HepG2 (cell line): ENCODE results near the gene MRPL58. TPM values are rescaled to one million over a fixed set of nuclear protein-coding genes. Genes with fewer than 3 reads are reported as not detected.

Experiments used
- ERF ChIP-seq: IDR thresholded peaks from 2 replicates; pipeline ENCODE4 v1.6.1; 2018; ENCODE audit warnings: missing biosample characterization, missing genetic modification reagents
- HDAC2 ChIP-seq: sonication (generic); formaldehyde crosslinking; IDR thresholded peaks from 2 replicates; pipeline ENCODE4 v1.4.0; 2020; ENCODE audit warnings: missing genetic modification reagents
- JARID2 ChIP-seq: sonication (generic); formaldehyde crosslinking; IDR thresholded peaks from 2 replicates; pipeline ENCODE4 v1.8.1; 2023; ENCODE audit warnings: missing genetic modification reagents, inconsistent platforms; ENCODE audit not compliant: insufficient replicate concordance
- KDM5A ChIP-seq: fragments of 200-600 bp; sonication (generic); IDR thresholded peaks from 2 replicates; pipeline ENCODE4 v1.7.0; 2018; ENCODE audit warnings: antibody characterized with exemption, mild to moderate bottlenecking, low read length, borderline replicate concordance
- KLF15 ChIP-seq: sonication (generic); formaldehyde crosslinking; IDR thresholded peaks from 2 replicates; pipeline ENCODE4 v1.8.1; 2023; ENCODE audit warnings: borderline replicate concordance, mild to moderate bottlenecking, inconsistent platforms, missing genetic modification reagents, mixed read lengths
- MXI1 ChIP-seq: IDR thresholded peaks from 3 replicates; pipeline ENCODE4 v1.6.1; 2012; ENCODE audit warnings: low read depth, low read length, inconsistent platforms, borderline replicate concordance
- RCOR2 ChIP-seq: IDR thresholded peaks from 2 replicates; pipeline ENCODE4 v1.6.1; 2016; ENCODE audit warnings: missing biosample characterization, missing genetic modification reagents
- SIN3A ChIP-seq: IDR thresholded peaks from 2 replicates; pipeline ENCODE4 v1.6.1; 2011; ENCODE audit warnings: low read depth, mild to moderate bottlenecking, control low read depth, low read length, borderline replicate concordance
- ZBTB4 ChIP-seq: sonication (generic); formaldehyde crosslinking; IDR thresholded peaks from 2 replicates; pipeline ENCODE4 v1.4.0; 2020; ENCODE audit warnings: missing genetic modification reagents, mild to moderate bottlenecking, borderline replicate concordance
- ZNF101 ChIP-seq: sonication (generic); formaldehyde crosslinking; IDR thresholded peaks from 2 replicates; pipeline ENCODE4 v1.4.0; 2020; ENCODE audit warnings: mild to moderate bottlenecking, low read depth, missing genetic modification reagents, borderline replicate concordance
- ZNF180 ChIP-seq: sonication (generic); formaldehyde crosslinking; IDR thresholded peaks from 2 replicates; pipeline ENCODE4 v1.4.0; 2020; ENCODE audit warnings: low read depth, missing genetic modification reagents, borderline replicate concordance
- ZNF335 ChIP-seq: sonication (generic); formaldehyde crosslinking; IDR thresholded peaks from 2 replicates; pipeline ENCODE4 v1.4.0; 2020; ENCODE audit warnings: missing genetic modification reagents
- ZNF441 ChIP-seq: sonication (generic); formaldehyde crosslinking; IDR thresholded peaks from 2 replicates; pipeline ENCODE4 v1.7.0; 2021; ENCODE audit warnings: missing genetic modification reagents, borderline replicate concordance
- ZNF616 ChIP-seq: sonication (generic); formaldehyde crosslinking; IDR thresholded peaks from 2 replicates; pipeline ENCODE4 v1.5.0; 2020; ENCODE audit warnings: low read depth, mild to moderate bottlenecking, missing genetic modification reagents
- ZNF652 ChIP-seq: IDR thresholded peaks from 2 replicates; pipeline ENCODE4 v1.6.1; 2016; ENCODE audit warnings: low read depth, borderline replicate concordance
- ZNF7 ChIP-seq: IDR thresholded peaks from 2 replicates; pipeline ENCODE4 v1.6.1; 2016; ENCODE audit warnings: missing biosample characterization, missing genetic modification reagents
- ZNF780A ChIP-seq: sonication (generic); formaldehyde crosslinking; IDR thresholded peaks from 2 replicates; pipeline ENCODE4 v1.8.0; 2022; ENCODE audit warnings: mild to moderate bottlenecking, missing genetic modification reagents, moderate library complexity
- polyA plus RNA-seq, 8 experiments: library from polyadenylated mRNA; depleted of rRNA in 3 of 8; stranded (reverse) in 7 of 8; unstranded in 1 of 8; fragments of >200 nt; fragmentation: Illumina TruSeq in 4 of 8; extraction: Trizol in 4 of 8; gene quantifications; 2 replicates each; pipeline versions ENCODE4 v1.2.1 to v1.2.3, GENCODE V29; 2011 to 2016; ENCODE audit warnings: low read depth in 4 of 8, missing spikeins in 1 of 8, mixed read lengths in 1 of 8; ENCODE audit not compliant: insufficient read depth in 1 of 8
- total RNA-seq, 5 experiments: library from RNA; depleted of rRNA; stranded (reverse); fragments of >200 nt; fragmentation: Illumina TruSeq; extraction: Trizol; gene quantifications; 2 replicates each; pipeline ENCODE4 v1.2.3, GENCODE V29; 2016; ENCODE audit warnings: low read depth in 1 of 5
- TF ChIP-seq, protein P1 (sequence below): sonication (generic); formaldehyde crosslinking; IDR thresholded peaks from 2 replicates; pipeline ENCODE4 v1.5.0; 2020; ENCODE audit warnings: mild to moderate bottlenecking, missing genetic modification reagents
- TF ChIP-seq, protein P2 (sequence below): sonication (generic); formaldehyde crosslinking; IDR thresholded peaks from 2 replicates; pipeline ENCODE4 v1.8.1; 2023; ENCODE audit warnings: mild to moderate bottlenecking, missing genetic modification reagents, borderline replicate concordance

MRPL58 gene
- total and polyA plus RNA-seq, 2 of the 13 experiments (the other 11 are each of a cell fraction or from before 2014, with no cell fraction given) = 44.9 to 68.9 TPM

DNA sequence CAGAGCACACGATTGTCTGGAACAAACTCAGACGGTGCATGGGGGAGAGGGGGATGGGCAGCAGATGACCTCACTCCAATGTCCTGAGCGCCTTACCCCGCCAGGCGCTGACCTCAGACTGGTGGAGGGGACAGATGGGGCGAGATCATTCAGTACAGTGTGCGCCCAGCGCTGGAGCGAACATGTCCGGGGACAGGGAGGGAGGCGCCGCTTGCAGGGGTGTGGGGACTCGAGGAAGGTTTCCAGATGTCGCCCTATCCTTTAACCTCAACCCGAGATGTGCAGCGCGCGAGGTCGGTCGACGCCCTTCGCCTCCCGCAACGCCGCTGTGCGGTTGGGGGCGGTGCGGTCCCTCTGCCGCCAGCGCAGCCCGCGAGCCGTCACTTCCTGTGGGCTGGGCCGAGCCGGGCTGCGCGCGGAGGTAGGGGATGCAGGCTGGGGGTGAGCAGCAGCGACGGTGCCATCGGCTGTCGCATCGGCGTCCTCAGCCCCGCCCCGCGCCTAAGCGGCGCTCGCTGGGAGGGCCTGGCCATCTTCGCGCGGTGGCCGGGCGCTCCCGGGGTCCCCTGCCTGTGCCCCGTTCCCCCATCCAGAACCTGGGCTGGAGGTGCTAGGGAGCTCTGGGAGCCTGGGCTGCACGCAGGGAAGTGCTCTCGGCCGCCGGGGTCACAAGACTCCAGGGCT is 30.3 kb upstream of the MRPL58 start (continued):
- TF ChIP-seq MXI1 (0 out of 3 replicates have a peak, but pooled peaks have one; percentile 24), KDM5A (no peak), HDAC2 (CRISPR knock-in tag) (peak; percentile 50), SIN3A (peak; percentile 69; the same call in 1 of the 2 replicates), RCOR2 (CRISPR knock-in tag) (0 out of 2 replicates have a peak, but pooled peaks have one; percentile 21), ZNF335 (CRISPR knock-in tag) (peak; percentile 85; the same call in 1 of the 2 replicates), ZBTB4 (CRISPR knock-in tag) (peak; percentile 92; the same call in 1 of the 2 replicates), ZNF441 (CRISPR knock-in tag) (peak; percentile 75; the same call in 1 of the 2 replicates), ZNF652 (CRISPR knock-in tag) (no peak), ERF (CRISPR knock-in tag) (peak; percentile 85), JARID2 (no peak), ZNF616 (no peak; the same call in 1 of the 2 replicates), ZNF101 (CRISPR knock-in tag) (peak; percentile 80; the same call in 1 of the 2 replicates), KLF15 (CRISPR knock-in tag) (0 out of 2 replicates have a peak, but pooled peaks have one; percentile 37), ZNF7 (CRISPR knock-in tag) (no peak), ZNF180 (no peak), ZNF780A (CRISPR knock-in tag) (no peak; the same call in 1 of the 2 replicates)
- TF ChIP-seq, protein P1, sequence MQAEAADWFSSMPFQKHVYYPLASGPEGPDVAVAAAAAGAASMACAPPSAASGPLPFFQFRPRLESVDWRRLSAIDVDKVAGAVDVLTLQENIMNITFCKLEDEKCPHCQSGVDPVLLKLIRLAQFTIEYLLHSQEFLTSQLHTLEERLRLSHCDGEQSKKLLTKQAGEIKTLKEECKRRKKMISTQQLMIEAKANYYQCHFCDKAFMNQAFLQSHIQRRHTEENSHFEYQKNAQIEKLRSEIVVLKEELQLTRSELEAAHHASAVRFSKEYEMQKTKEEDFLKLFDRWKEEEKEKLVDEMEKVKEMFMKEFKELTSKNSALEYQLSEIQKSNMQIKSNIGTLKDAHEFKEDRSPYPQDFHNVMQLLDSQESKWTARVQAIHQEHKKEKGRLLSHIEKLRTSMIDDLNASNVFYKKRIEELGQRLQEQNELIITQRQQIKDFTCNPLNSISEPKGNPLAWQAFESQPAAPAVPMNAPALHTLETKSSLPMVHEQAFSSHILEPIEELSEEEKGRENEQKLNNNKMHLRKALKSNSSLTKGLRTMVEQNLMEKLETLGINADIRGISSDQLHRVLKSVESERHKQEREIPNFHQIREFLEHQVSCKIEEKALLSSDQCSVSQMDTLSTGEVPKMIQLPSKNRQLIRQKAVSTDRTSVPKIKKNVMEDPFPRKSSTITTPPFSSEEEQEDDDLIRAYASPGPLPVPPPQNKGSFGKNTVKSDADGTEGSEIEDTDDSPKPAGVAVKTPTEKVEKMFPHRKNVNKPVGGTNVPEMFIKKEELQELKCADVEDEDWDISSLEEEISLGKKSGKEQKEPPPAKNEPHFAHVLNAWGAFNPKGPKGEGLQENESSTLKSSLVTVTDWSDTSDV (CRISPR knock-in tag) = peak; percentile 95
- TF ChIP-seq, protein P2, sequence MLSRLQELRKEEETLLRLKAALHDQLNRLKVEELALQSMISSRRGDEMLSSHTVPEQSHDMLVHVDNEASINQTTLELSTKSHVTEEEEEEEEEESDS (CRISPR knock-in tag) = no peak
